ENCODE results near the gene SPINDOC. TPM values are rescaled to one million over a fixed set of nuclear protein-coding genes. Genes with fewer than 3 reads are reported as not detected.

SPINDOC gene
- total RNA-seq, 1 donor from 2014 or later, result 8.9 TPM

Other genes with a start within 250 kb of the SPINDOC start
- gene PLAAT3, start 199.0 kb upstream of the SPINDOC start, total RNA-seq, result 56.2 and 63.1 TPM in 2 replicates
- 69.3 and 85.7 TPM in 2 replicates for gene ATL3, start 142.1 kb upstream of the SPINDOC start, total RNA-seq
- gene RTN3, start 132.0 kb upstream of the SPINDOC start, total RNA-seq, result 42.7 and 49.8 TPM in 2 replicates
- 9.1 and 9.6 TPM in 2 replicates for gene ZFTA, start 44.7 kb upstream of the SPINDOC start, total RNA-seq
- 6.8 and 9.9 TPM in 2 replicates for gene MARK2, start 25.7 kb downstream of the SPINDOC start, total RNA-seq
- gene RCOR2, start 103.7 kb downstream of the SPINDOC start, total RNA-seq, result under 0.01 and 0.22 TPM in 2 replicates
- 8.3 TPM in 2 replicates for gene NAA40, start 125.5 kb downstream of the SPINDOC start, total RNA-seq
- 319 and 338 TPM in 2 replicates for gene COX8A, start 161.2 kb downstream of the SPINDOC start, total RNA-seq
- 46.2 and 51.6 TPM in 2 replicates for gene OTUB1, start 173.0 kb downstream of the SPINDOC start, total RNA-seq
- not detected in 2 replicates for gene FLRT1, start 222.5 kb downstream of the SPINDOC start, total RNA-seq

All from lung microvascular endothelial cell (primary cell).